Body of pancreas (tissue), 4 donors: ENCODE data around the gene ABCA3. TPM values are rescaled to one million over a fixed set of nuclear protein-coding genes. Genes with fewer than 3 reads are reported as not detected.

Source experiments
- ATAC-seq: fragments of 150-250 bp; one replicate; pipeline ENCODE4 v1.9.1; 2016
- DNase-seq, 4 donors: peaks; one replicate each; pipeline ENCODE4 v3.0.0-alpha.2; 2019
- H3K27ac ChIP-seq, 4 donors: fragments of 200-600 bp; sonication (generic); 1 replicate in 3 of 4; 2 replicates in 1 of 4; pipeline versions ENCODE4 v1.5.1 to v1.6.1; 2016 to 2019; ENCODE audit warnings: mild to moderate bottlenecking in 1 of 4, mixed read lengths in 1 of 4, moderate library complexity in 1 of 4
- H3K27me3 ChIP-seq, 2 donors: fragments of 200-600 bp; sonication (generic); one replicate each; pipeline ENCODE4 v1.6.0; 2016; ENCODE audit warnings: mild to moderate bottlenecking in 1 of 2
- H3K36me3 ChIP-seq, 2 donors: fragments of 200-600 bp; sonication (generic); replicated peaks in 1 of 2; 2 replicates each; pipeline ENCODE4 v1.5.1; 2016; ENCODE audit warnings: low read depth in 2 of 2; ENCODE audit not compliant: insufficient read depth in 1 of 2
- H3K4me1 ChIP-seq: fragments of 200-600 bp; sonication (generic); one replicate; pipeline ENCODE4 v1.6.0; 2016
- H3K4me3 ChIP-seq, 2 donors: fragments of 200-600 bp; sonication (generic); 1 replicate in 1 of 2; 2 replicates in 1 of 2; pipeline ENCODE4 v1.5.1; 2016 to 2019
- H3K9me3 ChIP-seq, 3 donors: fragments of 200-600 bp; sonication (generic); 1 replicate in 2 of 3; 2 replicates in 1 of 3; pipeline ENCODE4 v1.5.1; 2016
- CTCF ChIP-seq, 7 experiments: fragments of 450-650 bp in 4 of 7; fragments of 200-600 bp in 3 of 7; sonication (generic) in 3 of 7; IDR thresholded peaks; one replicate each; pipeline ENCODE4 v1.5.1; 2016 to 2019; ENCODE audit warnings: antibody characterized with exemption in 7 of 7
- POLR2A ChIP-seq, 3 donors: fragments of 450-650 bp; IDR thresholded peaks; one replicate each; pipeline ENCODE4 v1.6.1; 2016; ENCODE audit warnings: antibody characterized with exemption in 3 of 3, mild to moderate bottlenecking in 2 of 3
- WGBS, 2 donors: methylation state at CpG; one replicate each; pipeline ENCODE4 v1.1.5; 2017; 5-methylcytosine and 5-hydroxymethylcytosine counted together
- intact Hi-C: fragments of 100-400 bp; cut with DNase I; formaldehyde crosslinking; loops from one replicate; pipeline ENCODE4 v1.15.1; 2023
- total RNA-seq, 2 donors: library from RNA; depleted of rRNA; stranded (reverse); fragments of >200 nt; gene quantifications; one replicate each; pipeline ENCODE4 v1.1.0, GENCODE V29; 2016

ABCA3 gene
- total RNA-seq, 2 donors from 2014 or later: 13.8 to 21.0 TPM

- no peak for TF ChIP-seq POLR2A (IDR thresholded peaks at IDR 0.05)
- TF ChIP-seq CTCF (IDR thresholded peaks at IDR 0.05): no peak
- ATAC-seq (no peak), DNase-seq (no peak)
- intact Hi-C loops: no loop called here
- Histone ChIP-seq H3K9me3 (no peaks in the 10 kb centered on the region), H3K27ac (no peak overlapping the region), H3K4me3 (no peak overlapping the region), H3K36me3 (peaks cover 0 to 2% of the 10 kb centered on the region in 2 donors), H3K27me3 (no peaks in the 10 kb centered on the region), H3K4me1 (no peaks in the 10 kb centered on the region)
- WGBS, 2 donors: 76 to 81% methylated on average over 7 of the region's 7 CpGs
Observed at GRCh38 chr16:2325181-2325580, 15.3 kb downstream of the ABCA3 start.

GRCh38 chr16:2324296-2324859 is 16.1 kb downstream of the ABCA3 start:
- H3K36me3 ChIP-seq: peaks cover 0 to 2% of the 10 kb centered on the region in 2 donors
- DNase-seq: no peak
- 84% methylated on average over 7 to 25 of the region's 26 CpGs for WGBS, 2 donors
- no peaks in the 10 kb centered on the region for H3K27me3 ChIP-seq
- ATAC-seq: no peak
- TF ChIP-seq POLR2A (IDR thresholded peaks at IDR 0.05) (no peak), CTCF (IDR thresholded peaks at IDR 0.05) (no peak)
- H3K4me1 ChIP-seq: no peaks in the 10 kb centered on the region
- H3K27ac ChIP-seq: no peak overlapping the region
- no peaks in the 10 kb centered on the region for H3K9me3 ChIP-seq
- no peak overlapping the region for H3K4me3 ChIP-seq
- intact Hi-C loops: no loop called here

- Histone ChIP-seq H3K27ac (no peak overlapping the region), H3K4me3 (no peak overlapping the region), H3K4me1 (no peaks in the 10 kb centered on the region), H3K36me3 (peaks cover 0 to 2% of the 10 kb centered on the region in 2 donors), H3K9me3 (no peaks in the 10 kb centered on the region), H3K27me3 (no peaks in the 10 kb centered on the region)
- 83 to 87% methylated on average over 6 to 8 of the region's 8 CpGs for WGBS, 2 donors
- no peak for ATAC-seq
- intact Hi-C loops: no loop called here
- DNase-seq: no peak
- TF ChIP-seq POLR2A (IDR thresholded peaks at IDR 0.05) (no peak), CTCF (IDR thresholded peaks at IDR 0.05) (no peak)
Observed at GRCh38 chr16:2323701-2324100, 16.8 kb downstream of the ABCA3 start.

- DNase-seq (no peak), ATAC-seq (no peak)
- H3K36me3 ChIP-seq: no peaks in the 10 kb centered on the region
- no peak overlapping the region for H3K27ac ChIP-seq
- WGBS, 2 donors: 90 to 95% methylated on average over 11 to 23 of the region's 23 CpGs
- no peak for TF ChIP-seq POLR2A (IDR thresholded peaks at IDR 0.05)
- H3K27me3 ChIP-seq: no peaks in the 10 kb centered on the region
- H3K9me3 ChIP-seq: no peaks in the 10 kb centered on the region
- no peak overlapping the region for H3K4me3 ChIP-seq
- no peaks in the 10 kb centered on the region for H3K4me1 ChIP-seq
- intact Hi-C loops: no loop called here
Observed at GRCh38 chr16:2319606-2320005, 20.9 kb downstream of the ABCA3 start.

- Histone ChIP-seq H3K4me1 (no peaks in the 10 kb centered on the region), H3K27ac (no peak overlapping the region), H3K4me3 (no peak overlapping the region), H3K36me3 (no peaks in the 10 kb centered on the region), H3K9me3 (no peaks in the 10 kb centered on the region), H3K27me3 (no peaks in the 10 kb centered on the region)
- no peak for DNase-seq
- ATAC-seq: no peak
- 92 to 93% methylated on average over 5 to 26 of the region's 26 CpGs for WGBS, 2 donors
- no peak for TF ChIP-seq POLR2A (IDR thresholded peaks at IDR 0.05)
- no peak for TF ChIP-seq CTCF (IDR thresholded peaks at IDR 0.05)
- intact Hi-C loops: no loop called here
Observed at GRCh38 chr16:2317231-2318020, 23.1 kb downstream of the ABCA3 start.
